ENCODE measurements around the gene PLIN5. TPM values are rescaled to one million over a fixed set of nuclear protein-coding genes. Genes with fewer than 3 reads are reported as not detected.

Gene PLIN5
- total RNA-seq, 6 experiments from 2014 or later, result not detected

DNA sequence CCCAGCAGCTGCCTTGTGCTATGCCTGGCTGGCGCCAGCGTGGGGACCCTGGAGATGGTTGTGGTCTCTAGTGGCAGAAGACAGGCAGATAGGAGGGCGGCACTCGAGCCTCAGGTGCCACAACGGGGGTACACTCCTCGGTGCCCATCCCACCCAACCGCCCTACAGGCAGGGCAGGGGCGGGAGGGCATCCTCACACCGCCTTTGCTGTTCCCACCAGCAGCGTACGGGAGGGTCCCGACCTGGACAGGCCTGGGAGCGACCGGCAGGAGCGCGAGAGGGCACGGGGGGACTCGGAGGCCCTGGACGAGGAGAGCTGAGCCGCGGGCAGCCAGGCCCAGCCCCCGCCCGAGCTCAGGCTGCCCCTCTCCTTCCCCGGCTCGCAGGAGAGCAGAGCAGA, 33.3 kb downstream of the PLIN5 start:
- Mint-ChIP-seq H3K27ac (no peak overlapping the region), H3K27me3 (ENCODE audit: insufficient read depth) (peaks cover 7% of the 10 kb centered on the region), H3K36me3 (ENCODE audit: low read depth) (peaks cover 11% of the 10 kb centered on the region), H3K4me3 (no peak overlapping the region), H3K9me3 (no peaks in the 10 kb centered on the region), H3K4me1 (ENCODE audit: low read depth) (peaks cover 8% of the 10 kb centered on the region)
- no peak for DNase-seq
- TF ChIP-seq, protein P1, sequence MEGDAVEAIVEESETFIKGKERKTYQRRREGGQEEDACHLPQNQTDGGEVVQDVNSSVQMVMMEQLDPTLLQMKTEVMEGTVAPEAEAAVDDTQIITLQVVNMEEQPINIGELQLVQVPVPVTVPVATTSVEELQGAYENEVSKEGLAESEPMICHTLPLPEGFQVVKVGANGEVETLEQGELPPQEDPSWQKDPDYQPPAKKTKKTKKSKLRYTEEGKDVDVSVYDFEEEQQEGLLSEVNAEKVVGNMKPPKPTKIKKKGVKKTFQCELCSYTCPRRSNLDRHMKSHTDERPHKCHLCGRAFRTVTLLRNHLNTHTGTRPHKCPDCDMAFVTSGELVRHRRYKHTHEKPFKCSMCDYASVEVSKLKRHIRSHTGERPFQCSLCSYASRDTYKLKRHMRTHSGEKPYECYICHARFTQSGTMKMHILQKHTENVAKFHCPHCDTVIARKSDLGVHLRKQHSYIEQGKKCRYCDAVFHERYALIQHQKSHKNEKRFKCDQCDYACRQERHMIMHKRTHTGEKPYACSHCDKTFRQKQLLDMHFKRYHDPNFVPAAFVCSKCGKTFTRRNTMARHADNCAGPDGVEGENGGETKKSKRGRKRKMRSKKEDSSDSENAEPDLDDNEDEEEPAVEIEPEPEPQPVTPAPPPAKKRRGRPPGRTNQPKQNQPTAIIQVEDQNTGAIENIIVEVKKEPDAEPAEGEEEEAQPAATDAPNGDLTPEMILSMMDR (IDR thresholded peaks at IDR 0.05), result no peak

DNA sequence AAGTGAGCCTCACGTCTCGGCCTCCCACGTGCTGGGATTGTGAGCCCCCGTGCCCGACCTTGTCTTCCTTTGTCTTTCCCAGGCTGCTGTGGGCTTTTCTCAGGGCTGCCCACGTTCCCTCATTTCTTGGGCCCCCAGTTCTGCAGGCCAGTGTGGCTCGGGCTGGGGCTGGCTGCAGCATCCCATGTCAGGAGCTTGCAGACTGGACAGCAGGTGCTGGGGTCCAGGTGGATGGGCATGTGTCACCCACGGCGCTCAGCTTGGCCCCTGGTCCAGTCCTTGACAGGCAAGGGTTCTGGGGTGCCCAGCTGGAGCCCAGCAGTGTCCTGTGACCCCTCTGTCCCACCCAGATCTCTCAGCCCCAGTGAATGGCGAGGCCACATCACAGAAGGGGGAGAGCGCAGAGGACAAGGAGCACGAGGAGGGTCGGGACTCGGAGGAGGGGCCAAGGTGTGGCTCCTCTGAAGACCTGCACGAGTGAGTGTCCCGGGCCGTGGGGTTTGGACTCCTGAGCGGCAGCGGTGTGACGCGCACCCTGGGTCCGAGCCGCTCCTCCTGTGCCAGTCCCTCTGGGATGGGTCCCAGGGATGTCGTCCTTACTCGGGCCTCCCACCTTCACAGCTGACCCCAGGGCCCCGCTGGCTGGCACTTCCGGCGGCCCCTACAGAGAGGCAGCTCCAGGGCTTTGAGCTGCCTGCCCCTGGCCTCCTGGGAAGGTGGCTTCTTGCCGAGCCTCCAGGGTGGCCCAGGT, 34.0 kb downstream of the PLIN5 start:
- Mint-ChIP-seq H3K27ac (no peak overlapping the region), H3K9me3 (no peaks in the 10 kb centered on the region), H3K36me3 (ENCODE audit: low read depth) (peaks cover 5% of the 10 kb centered on the region), H3K27me3 (ENCODE audit: insufficient read depth) (peaks cover 3% of the 10 kb centered on the region), H3K4me3 (no peak overlapping the region), H3K4me1 (ENCODE audit: low read depth) (peaks cover 1% of the 10 kb centered on the region)
- TF ChIP-seq, protein P1 (IDR thresholded peaks at IDR 0.05), result no peak
- no peak for DNase-seq

DNA sequence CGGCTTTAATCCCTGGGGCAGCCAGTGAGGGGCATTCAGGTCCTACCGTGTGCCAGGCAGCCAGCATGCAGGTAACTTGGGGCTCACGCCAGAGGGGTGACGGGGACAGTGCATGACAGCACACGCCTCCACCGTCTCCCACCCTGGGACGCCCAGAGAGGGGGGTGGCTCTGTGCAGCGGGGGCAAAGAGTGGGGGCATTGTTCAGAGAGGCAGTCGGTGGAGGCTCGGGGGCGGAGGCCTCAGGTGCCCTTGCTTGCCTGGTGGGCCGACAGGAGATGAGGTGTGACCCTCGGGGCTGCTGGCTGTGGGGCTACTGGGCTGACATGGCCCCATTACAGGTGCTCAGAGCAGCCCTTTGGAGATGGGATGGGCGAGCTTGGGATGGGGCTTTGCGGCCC, 35.2 kb downstream of the PLIN5 start:
- no peak overlapping the region for H3K27ac Mint-ChIP-seq
- no peaks in the 10 kb centered on the region for H3K4me1 Mint-ChIP-seq (ENCODE audit: low read depth)
- TF ChIP-seq, protein P1 (IDR thresholded peaks at IDR 0.05), result no peak
- H3K36me3 Mint-ChIP-seq (ENCODE audit: low read depth), result no peaks in the 10 kb centered on the region
- no peaks in the 10 kb centered on the region for H3K9me3 Mint-ChIP-seq
- H3K27me3 Mint-ChIP-seq (ENCODE audit: insufficient read depth), result peaks cover 3% of the 10 kb centered on the region
- no peak overlapping the region for H3K4me3 Mint-ChIP-seq
- DNase-seq, result no peak

DNA sequence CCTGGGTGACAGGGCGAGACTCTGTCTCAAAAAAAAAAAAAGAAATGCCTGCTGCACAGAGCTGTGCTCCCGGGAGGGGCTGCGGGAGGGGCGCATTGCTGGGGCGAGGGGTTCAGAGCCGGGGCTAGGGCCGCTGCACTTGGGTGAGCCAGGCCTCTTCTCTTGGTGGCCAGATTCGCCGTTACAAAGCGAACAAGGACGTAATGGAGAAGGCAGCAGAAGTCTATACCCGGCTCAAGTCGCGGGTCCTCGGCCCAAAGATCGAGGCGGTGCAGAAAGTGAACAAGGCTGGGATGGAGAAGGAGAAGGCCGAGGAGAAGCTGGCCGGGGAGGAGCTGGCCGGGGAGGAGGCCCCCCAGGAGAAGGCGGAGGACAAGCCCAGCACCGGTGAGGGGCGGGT, 35.7 kb downstream of the PLIN5 start:
- Mint-ChIP-seq H3K27ac (no peak overlapping the region), H3K4me3 (no peak overlapping the region), H3K9me3 (no peaks in the 10 kb centered on the region), H3K27me3 (ENCODE audit: insufficient read depth) (peaks cover 3% of the 10 kb centered on the region), H3K36me3 (ENCODE audit: low read depth) (no peaks in the 10 kb centered on the region), H3K4me1 (ENCODE audit: low read depth) (no peaks in the 10 kb centered on the region)
- no peak for DNase-seq
- TF ChIP-seq, protein P1 (IDR thresholded peaks at IDR 0.05), result no peak

DNA sequence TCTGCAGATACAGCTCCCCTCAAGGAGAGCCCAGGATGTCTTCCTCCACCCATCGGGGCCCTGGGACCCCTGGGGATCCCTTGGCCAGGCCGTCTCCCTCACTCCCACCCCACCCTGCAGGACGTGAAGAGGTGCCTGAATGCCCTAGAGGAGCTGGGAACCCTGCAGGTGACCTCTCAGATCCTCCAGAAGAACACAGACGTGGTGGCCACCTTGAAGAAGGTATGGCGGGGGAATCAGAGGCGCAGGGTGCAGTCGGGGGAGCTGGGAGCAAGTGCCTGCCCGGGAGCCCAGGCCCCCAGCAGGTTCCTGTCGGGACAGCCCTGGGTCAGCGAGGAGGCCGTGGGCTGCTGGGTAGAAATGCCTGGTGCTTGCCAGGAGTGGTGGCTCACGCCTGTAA, 36.3 kb downstream of the PLIN5 start:
- H3K36me3 Mint-ChIP-seq (ENCODE audit: low read depth), result no peaks in the 10 kb centered on the region
- H3K27me3 Mint-ChIP-seq (ENCODE audit: insufficient read depth), result peaks cover 3% of the 10 kb centered on the region
- no peak overlapping the region for H3K4me3 Mint-ChIP-seq
- H3K4me1 Mint-ChIP-seq (ENCODE audit: low read depth), result no peaks in the 10 kb centered on the region
- no peaks in the 10 kb centered on the region for H3K9me3 Mint-ChIP-seq
- no peak overlapping the region for H3K27ac Mint-ChIP-seq
- TF ChIP-seq, protein P1 (IDR thresholded peaks at IDR 0.05), result no peak
- no peak for DNase-seq
